Testis (tissue), 3 donors: ENCODE data around the gene GPBP1. TPM values are rescaled to one million over a fixed set of nuclear protein-coding genes. Genes with fewer than 3 reads are reported as not detected.

Source experiments
- DNase-seq: peaks from one replicate; pipeline ENCODE4 v3.0.0-alpha.2; 2019
- H3K27ac ChIP-seq, 2 donors: fragments of 200-600 bp; sonication (generic); one replicate each; pipeline ENCODE4 v1.5.1; 2019
- H3K27me3 ChIP-seq: fragments of 200-600 bp; sonication (generic); one replicate; pipeline ENCODE4 v1.5.1; 2019
- H3K36me3 ChIP-seq: fragments of 200-600 bp; sonication (generic); one replicate; pipeline ENCODE4 v1.5.1; 2017; ENCODE audit warnings: low read depth; ENCODE audit errors: missing control alignments
- H3K4me1 ChIP-seq: fragments of 200-600 bp; sonication (generic); one replicate; pipeline ENCODE4 v1.5.1; 2019
- H3K4me3 ChIP-seq, 2 donors: fragments of 200-600 bp; sonication (generic); one replicate each; pipeline ENCODE4 v1.5.1; 2017 to 2019
- H3K9me3 ChIP-seq: fragments of 200-600 bp; sonication (generic); one replicate; pipeline ENCODE4 v1.5.1; 2017
- POLR2A ChIP-seq: fragments of 450-650 bp; IDR thresholded peaks from one replicate; pipeline ENCODE4 v1.6.1; 2017; ENCODE audit warnings: antibody characterized with exemption, mild to moderate bottlenecking, moderate library complexity
- WGBS, 2 donors: methylation state at CpG; one replicate each; pipeline ENCODE4 v1.1.5; 2018; 5-methylcytosine and 5-hydroxymethylcytosine counted together
- intact Hi-C: fragments of 100-400 bp; cut with DNase I; formaldehyde crosslinking; loops from one replicate; pipeline ENCODE4 v1.15.1; 2023; ENCODE audit warnings: low total_unique reads
- polyA plus RNA-seq: library from polyadenylated mRNA; stranded (reverse); fragments of 350-450 nt; fragmentation: Illumina TruSeq; extraction: RNeasy Lipid Tissue Mini Kit (QIAGEN cat#74804); gene quantifications from one replicate; pipeline ENCODE4 v1.2.3, GENCODE V29; 2014; ENCODE audit warnings: low read depth, low replicate concordance; ENCODE audit not compliant: insufficient read depth
- total RNA-seq, 2 donors: library from RNA; depleted of rRNA; stranded (reverse); fragments of >200 nt; gene quantifications; one replicate each; pipeline ENCODE4 v1.2.3, GENCODE V29; 2016
- TF ChIP-seq, protein P1 (sequence below), 3 experiments: fragments of 450-650 bp in 2 of 3; fragments of 200-600 bp in 1 of 3; sonication (generic) in 1 of 3; IDR thresholded peaks; one replicate each; pipeline ENCODE4 v1.5.1; 2016 to 2019; ENCODE audit warnings: antibody characterized with exemption in 3 of 3, mild to moderate bottlenecking in 2 of 3, moderate library complexity in 1 of 3

Gene GPBP1
- total and polyA plus RNA-seq, 3 donors from 2014 or later = 109 to 167 (median 137) TPM

DNA sequence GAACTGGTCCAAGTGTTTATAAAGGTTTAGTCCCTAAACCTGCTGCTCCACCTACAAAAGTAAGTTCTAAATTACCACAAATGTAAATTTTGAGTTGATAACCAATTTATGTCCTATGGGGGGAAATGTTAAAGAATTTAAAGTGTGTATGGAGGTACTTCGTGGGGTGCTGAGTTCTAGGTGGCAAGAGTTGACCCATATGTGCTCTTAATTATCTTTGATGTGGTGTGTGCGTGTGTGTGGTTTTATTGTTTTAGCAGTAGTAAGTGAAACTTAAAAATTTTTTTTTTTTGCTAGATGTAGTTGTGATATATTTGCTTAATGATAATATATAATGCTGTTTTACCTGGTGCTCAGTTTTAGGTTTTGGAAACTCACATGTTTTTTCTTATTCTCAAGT lies 72.6 kb downstream of the GPBP1 start:
- Histone ChIP-seq H3K9me3 (no peaks in the 10 kb centered on the region), H3K36me3 (no peaks in the 10 kb centered on the region)

DNA sequence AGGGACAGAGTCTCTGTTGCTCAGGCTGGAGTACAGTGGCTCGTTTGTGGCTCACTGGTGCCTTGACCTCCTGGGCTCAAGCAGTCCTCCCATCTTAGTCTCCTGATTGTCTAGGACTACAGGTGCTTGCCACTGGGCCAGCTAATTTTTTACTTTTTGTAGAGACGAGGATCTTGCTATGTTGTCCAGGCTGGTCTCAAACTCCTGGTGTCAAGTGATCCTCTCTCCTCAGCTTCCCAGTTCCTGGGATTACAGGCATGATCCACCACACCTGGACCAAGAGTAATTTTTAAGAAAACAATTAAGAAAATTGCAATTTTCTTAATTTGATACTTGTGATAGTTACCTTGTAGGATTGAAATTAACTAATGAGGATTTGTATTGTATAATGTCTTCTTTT lies 73.9 kb downstream of the GPBP1 start:
- Histone ChIP-seq H3K4me1 (no peaks in the 10 kb centered on the region), H3K27ac (no peak overlapping the region), H3K36me3 (no peaks in the 10 kb centered on the region), H3K4me3 (no peak overlapping the region), H3K9me3 (no peaks in the 10 kb centered on the region), H3K27me3 (no peaks in the 10 kb centered on the region)
- DNase-seq = no peak
- intact Hi-C loops = no loop called here
- WGBS, 2 donors = 79 to 100% methylated on average over 2 of the region's 2 CpGs
- TF ChIP-seq, protein P1, sequence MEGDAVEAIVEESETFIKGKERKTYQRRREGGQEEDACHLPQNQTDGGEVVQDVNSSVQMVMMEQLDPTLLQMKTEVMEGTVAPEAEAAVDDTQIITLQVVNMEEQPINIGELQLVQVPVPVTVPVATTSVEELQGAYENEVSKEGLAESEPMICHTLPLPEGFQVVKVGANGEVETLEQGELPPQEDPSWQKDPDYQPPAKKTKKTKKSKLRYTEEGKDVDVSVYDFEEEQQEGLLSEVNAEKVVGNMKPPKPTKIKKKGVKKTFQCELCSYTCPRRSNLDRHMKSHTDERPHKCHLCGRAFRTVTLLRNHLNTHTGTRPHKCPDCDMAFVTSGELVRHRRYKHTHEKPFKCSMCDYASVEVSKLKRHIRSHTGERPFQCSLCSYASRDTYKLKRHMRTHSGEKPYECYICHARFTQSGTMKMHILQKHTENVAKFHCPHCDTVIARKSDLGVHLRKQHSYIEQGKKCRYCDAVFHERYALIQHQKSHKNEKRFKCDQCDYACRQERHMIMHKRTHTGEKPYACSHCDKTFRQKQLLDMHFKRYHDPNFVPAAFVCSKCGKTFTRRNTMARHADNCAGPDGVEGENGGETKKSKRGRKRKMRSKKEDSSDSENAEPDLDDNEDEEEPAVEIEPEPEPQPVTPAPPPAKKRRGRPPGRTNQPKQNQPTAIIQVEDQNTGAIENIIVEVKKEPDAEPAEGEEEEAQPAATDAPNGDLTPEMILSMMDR (IDR thresholded peaks at IDR 0.05) = no peak
- no peak for TF ChIP-seq POLR2A

More for the DNA sequence above, 72.6 kb downstream of the GPBP1 start:
- intact Hi-C loops = no loop called here
- H3K4me3 ChIP-seq = no peak overlapping the region
- 93 to 97% methylated on average over 2 of the region's 2 CpGs for WGBS, 2 donors
- TF ChIP-seq POLR2A = no peak
- TF ChIP-seq, protein P1 (IDR thresholded peaks at IDR 0.05) = no peak
- no peak overlapping the region for H3K27ac ChIP-seq
- DNase-seq = no peak
- H3K4me1 ChIP-seq = no peaks in the 10 kb centered on the region
- no peaks in the 10 kb centered on the region for H3K27me3 ChIP-seq

DNA sequence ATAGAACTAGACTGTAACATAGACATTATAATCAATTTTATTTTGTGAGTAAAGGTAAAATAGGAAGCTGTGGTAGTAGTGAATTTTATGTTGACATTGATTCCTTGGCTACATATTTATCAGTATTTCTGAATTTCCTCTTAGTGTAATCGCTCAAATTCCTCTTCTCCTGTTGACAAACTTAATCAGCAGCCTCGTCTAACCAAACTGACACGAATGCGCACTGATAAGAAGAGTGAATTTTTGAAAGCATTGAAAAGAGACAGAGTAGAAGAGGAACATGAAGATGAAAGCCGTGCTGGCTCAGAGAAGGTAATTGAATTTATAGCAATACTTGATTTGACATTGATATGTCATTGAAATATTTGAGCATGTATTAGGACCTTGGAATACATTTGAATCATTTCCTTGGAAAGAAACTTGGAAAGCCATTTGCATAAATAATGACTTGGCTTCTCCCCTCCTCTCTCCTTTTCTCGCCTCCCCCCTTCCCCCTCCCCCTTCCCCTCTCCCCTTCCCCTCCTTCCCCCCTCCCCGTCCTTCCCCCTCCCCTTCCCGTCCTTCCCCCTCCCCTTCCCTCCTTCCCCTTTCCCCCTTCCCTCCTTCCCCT lies 75.5 kb downstream of the GPBP1 start:
- H3K27me3 ChIP-seq = no peaks in the 10 kb centered on the region
- H3K27ac ChIP-seq = no peak overlapping the region
- no peak for TF ChIP-seq POLR2A
- TF ChIP-seq, protein P1 (IDR thresholded peaks at IDR 0.05) = no peak
- 84 to 86% methylated on average over 6 to 8 of the region's 8 CpGs for WGBS, 2 donors
- DNase-seq = no peak
- no peak overlapping the region for H3K4me3 ChIP-seq
- intact Hi-C loops = no loop called here
- H3K4me1 ChIP-seq = no peaks in the 10 kb centered on the region
- no peaks in the 10 kb centered on the region for H3K9me3 ChIP-seq
- H3K36me3 ChIP-seq = no peaks in the 10 kb centered on the region

DNA sequence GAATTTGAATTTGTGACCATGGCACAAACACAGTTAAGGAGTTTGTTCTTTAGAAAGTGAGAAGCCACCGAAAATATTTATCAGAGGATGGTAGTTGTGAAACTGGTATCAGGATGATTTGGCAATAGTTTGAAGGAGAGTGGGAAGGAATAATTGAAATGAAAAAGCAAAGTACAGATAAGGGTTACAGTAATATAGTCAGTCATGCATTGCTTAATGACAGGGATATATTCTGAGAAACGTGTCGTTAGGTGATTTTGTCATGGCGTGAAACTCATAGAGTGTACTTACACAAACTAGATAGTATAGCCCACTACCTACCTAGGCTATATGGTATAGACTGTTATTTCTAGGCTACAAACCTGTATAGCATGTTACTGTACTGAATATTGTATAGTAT lies 84.2 kb downstream of the GPBP1 start:
- H3K36me3 ChIP-seq = no peaks in the 10 kb centered on the region
- H3K4me1 ChIP-seq = no peaks in the 10 kb centered on the region
- 79 to 87% methylated on average over 4 of the region's 4 CpGs for WGBS, 2 donors
- H3K9me3 ChIP-seq = no peaks in the 10 kb centered on the region
- intact Hi-C loops = no loop called here
- TF ChIP-seq, protein P1 (IDR thresholded peaks at IDR 0.05) = no peak
- no peak for TF ChIP-seq POLR2A
- no peaks in the 10 kb centered on the region for H3K27me3 ChIP-seq
- H3K27ac ChIP-seq = no peak overlapping the region
- H3K4me3 ChIP-seq = no peak overlapping the region
- DNase-seq = no peak

DNA sequence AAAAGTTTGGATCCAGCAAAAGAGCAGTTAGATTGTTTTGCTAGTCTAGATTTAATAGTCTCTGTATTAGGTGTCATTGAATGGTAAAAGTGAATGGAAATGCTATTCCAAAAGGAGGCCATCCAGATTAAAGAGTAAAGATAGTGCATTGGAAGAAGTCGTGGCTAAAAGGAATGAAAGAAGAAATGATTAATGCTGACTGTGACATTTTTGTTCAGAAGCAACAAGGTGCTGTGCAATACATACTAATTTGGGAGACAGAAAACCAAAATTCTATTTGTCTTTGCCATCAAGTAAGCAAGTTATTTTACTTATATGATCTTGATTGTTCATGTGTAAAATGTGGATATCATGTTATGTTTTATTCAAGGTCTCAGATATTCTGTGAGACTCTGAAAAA lies 85.1 kb downstream of the GPBP1 start:
- no peak overlapping the region for H3K4me3 ChIP-seq
- H3K27ac ChIP-seq = no peak overlapping the region
- intact Hi-C loops = no loop called here
- no peaks in the 10 kb centered on the region for H3K4me1 ChIP-seq
- WGBS, 2 donors = 69% methylated on average over 1 of the region's 1 CpG
- H3K36me3 ChIP-seq = no peaks in the 10 kb centered on the region
- TF ChIP-seq, protein P1 (IDR thresholded peaks at IDR 0.05) = no peak
- no peak for TF ChIP-seq POLR2A
- DNase-seq = no peak
- H3K9me3 ChIP-seq = no peaks in the 10 kb centered on the region
- H3K27me3 ChIP-seq = no peaks in the 10 kb centered on the region
